Panc1 (cell line): ENCODE data around the gene CNNM4. TPM values are rescaled to one million over a fixed set of nuclear protein-coding genes. Genes with fewer than 3 reads are reported as not detected.

Experiments
- ATAC-seq: fragments of 200-7000 bp; cut with Tn5 transposase; 2 replicates; pipeline ENCODE4 v1.9.1; 2020; ENCODE audit warnings: mild to moderate bottlenecking, moderate library complexity
- BruUV-seq: library from RNA; stranded (reverse); fragments of 400-500 nt; replicated peaks from 2 replicates; lab custom pipeline; 2021; lab: Mats Ljungman, UMichigan
- CTCF ChIA-PET: fragments of 300-600 bp; sonication (Branson Sonifier 250); formaldehyde crosslinking; loops from one replicate; lab custom pipeline; 2022; ENCODE audit warnings: antibody characterized with exemption; lab: Charles Lee
- POLR2A ChIA-PET: fragments of 300-600 bp; sonication (Branson Sonifier 250); formaldehyde crosslinking; loops from one replicate; lab custom pipeline; 2022; ENCODE audit warnings: antibody characterized with exemption; lab: Charles Lee
- DNase-seq: peaks from one replicate; pipeline ENCODE4 v3.0.0-alpha.2; 2010; ENCODE audit warnings: low read depth, low spot score
- H3K27ac ChIP-seq: 2 replicates; pipeline ENCODE4 v1.5.1; 2011; ENCODE audit warnings: mild to moderate bottlenecking, low read length, inconsistent platforms
- H3K27me3 ChIP-seq: fragments of 200-500 bp; sonication (Bioruptor generic); 2 replicates; pipeline ENCODE4 v1.6.0; 2014; ENCODE audit warnings: low read length, inconsistent platforms; ENCODE audit not compliant: control insufficient read depth, insufficient read depth
- H3K36me3 ChIP-seq: fragments of 200-500 bp; sonication (Bioruptor generic); 2 replicates; pipeline ENCODE4 v1.5.1; 2014; ENCODE audit warnings: inconsistent platforms, mild to moderate bottlenecking, low read length, moderate library complexity; ENCODE audit not compliant: control insufficient read depth, insufficient read depth
- H3K4me1 ChIP-seq: 2 replicates; pipeline ENCODE4 v1.5.1; 2011; ENCODE audit warnings: inconsistent platforms, mild to moderate bottlenecking, low read length, moderate library complexity; ENCODE audit not compliant: control insufficient read depth, insufficient read depth
- H3K4me3 ChIP-seq, 2 experiments: 2 replicates each; pipeline ENCODE4 v1.5.1; 2011 to 2012; ENCODE audit warnings: low read depth in 2 of 2, low read length in 2 of 2, mild to moderate bottlenecking in 2 of 2, inconsistent platforms in 1 of 2, moderate library complexity in 1 of 2
- H3K9me3 ChIP-seq: fragments of 200-500 bp; sonication (Bioruptor generic); 2 replicates; pipeline ENCODE4 v1.5.1; 2014; ENCODE audit warnings: low read depth, mild to moderate bottlenecking, inconsistent platforms, low read length, moderate library complexity; ENCODE audit not compliant: control insufficient read depth, insufficient read depth
- CTCF ChIP-seq: fragments of 450-650 bp; IDR thresholded peaks from 2 replicates; pipeline ENCODE4 v1.5.1; 2017; ENCODE audit warnings: mild to moderate bottlenecking
- POLR2AphosphoS5 ChIP-seq: IDR thresholded peaks from 2 replicates; pipeline ENCODE4 v1.6.1; 2012; ENCODE audit warnings: mild to moderate bottlenecking, low read depth, low read length, moderate library complexity
- REST ChIP-seq, 2 experiments: IDR thresholded peaks; 2 replicates each; pipeline ENCODE4 v1.6.1; 2011 to 2012; ENCODE audit warnings: low read depth in 2 of 2, control low read depth in 1 of 2, low read length in 1 of 2, mild to moderate bottlenecking in 1 of 2, moderate library complexity in 1 of 2; ENCODE audit not compliant: insufficient read depth in 1 of 2
- SIN3A ChIP-seq: IDR thresholded peaks from 2 replicates; pipeline ENCODE4 v1.6.1; 2012; ENCODE audit warnings: low read depth, mild to moderate bottlenecking, low read length, moderate library complexity, borderline replicate concordance; ENCODE audit not compliant: insufficient read depth
- TCF7L2 ChIP-seq: IDR thresholded peaks from 2 replicates; pipeline ENCODE4 v1.6.1; 2011; ENCODE audit warnings: mild to moderate bottlenecking, low read depth, low read length, inconsistent platforms
- in situ Hi-C: cut with HindIII; loops from 2 replicates; pipeline ENCODE4 v1.10.0; 2016; ENCODE audit warnings: low sequenced_read_pairs, low pct_unique_long_range_greater_than_20kb
- intact Hi-C: fragments of 100-400 bp; cut with micrococcal nuclease; formaldehyde crosslinking; loops from one replicate; pipeline ENCODE4 v1.10.0; 2022; ENCODE audit not compliant: unreplicated experiment
- total RNA-seq: library from RNA; stranded (reverse); gene quantifications from one replicate; pipeline ENCODE4 v1.2.1, GENCODE V29; 2021; ENCODE audit not compliant: unreplicated experiment

CNNM4 gene
- total RNA-seq, 1 experiment from 2014 or later = 15.7 TPM

GRCh38 chr2:96831679-96832078 lies 71.0 kb downstream of the CNNM4 start:
- Histone ChIP-seq H3K27me3 (no peaks in the 10 kb centered on the region), H3K4me1 (no peaks in the 10 kb centered on the region), H3K36me3 (peaks cover 6% of the 10 kb centered on the region), H3K27ac (no peak overlapping the region), H3K4me3 (no peak overlapping the region), H3K9me3 (no peaks in the 10 kb centered on the region)
- intact Hi-C loops (no loop called here), in situ Hi-C loops (no loop called here)
- BruUV-seq = TSS peak; percentile 7
- DNase-seq (no peak), ATAC-seq (0 out of 2 replicates have a peak, but pooled peaks have one; percentile 15)
- CTCF ChIA-PET = no interaction called here
- POLR2A ChIA-PET = no interaction called here
- TF ChIP-seq TCF7L2 (no peak), SIN3A (no peak), REST (IDR thresholded peaks at IDR 0.05; ENCODE audit: insufficient read depth in 1 of 2, low read depth in 2 of 2, low read length in 1 of 2) (peak; percentile 81 to 89)

GRCh38 chr2:96832408-96832753 lies 71.7 kb downstream of the CNNM4 start:
- intact Hi-C loops (no loop called here), in situ Hi-C loops (no loop called here)
- no peak for TF ChIP-seq POLR2AphosphoS5
- TF ChIP-seq CTCF = no peak
- no peak for TF ChIP-seq SIN3A
- no peak for TF ChIP-seq REST (IDR thresholded peaks at IDR 0.05; ENCODE audit: insufficient read depth in 1 of 2, low read depth in 2 of 2, low read length in 1 of 2)
- no peak for TF ChIP-seq TCF7L2
- Histone ChIP-seq H3K4me1 (no peaks in the 10 kb centered on the region), H3K27ac (no peak overlapping the region), H3K27me3 (no peaks in the 10 kb centered on the region), H3K36me3 (peaks cover 6% of the 10 kb centered on the region), H3K4me3 (no peak overlapping the region), H3K9me3 (no peaks in the 10 kb centered on the region)
- ChIA-PET CTCF (no interaction called here), POLR2A (interaction anchor here (0.5 kb wide), 1 partner anchor 726 kb away, joined by 8 read pairs; no protein-coding TSS in a partner anchor)
- ATAC-seq = no peak
- no peak for DNase-seq
- BruUV-seq = no TSS peak
